Ovary (tissue), 9 donors: ENCODE results near the gene CHD9NB. TPM values are rescaled to one million over a fixed set of nuclear protein-coding genes. Genes with fewer than 3 reads are reported as not detected.

Source experiments
- DNase-seq, 5 donors: peaks; one replicate each; pipeline ENCODE4 v3.0.0-alpha.2; 2019 to 2020
- H3K27ac ChIP-seq, 2 donors: fragments of 200-600 bp; one replicate each; pipeline versions ENCODE4 v1.5.1 to v1.8.0; 2019 to 2022
- H3K27me3 ChIP-seq: fragments of 200-600 bp; one replicate; pipeline ENCODE4 v1.8.0; 2022
- H3K36me3 ChIP-seq: fragments of 200-600 bp; sonication (generic); one replicate; pipeline ENCODE4 v1.5.1; 2019
- H3K4me1 ChIP-seq: one replicate; pipeline ENCODE4 v1.8.1; 2013; ENCODE audit warnings: mild to moderate bottlenecking, moderate library complexity; ENCODE audit not compliant: insufficient read depth
- H3K4me3 ChIP-seq: fragments of 200-600 bp; sonication (generic); one replicate; pipeline ENCODE4 v1.5.1; 2017
- H3K9me3 ChIP-seq, 2 donors: fragments of 200-600 bp in 1 of 2; sonication (generic) in 1 of 2; one replicate each; pipeline versions ENCODE4 v1.5.1 to v1.8.1; 2013 to 2019; ENCODE audit warnings: mild to moderate bottlenecking in 1 of 2, moderate library complexity in 1 of 2
- CTCF ChIP-seq, 3 donors: fragments of 450-650 bp in 2 of 3; fragments of 200-600 bp in 1 of 3; IDR thresholded peaks; one replicate each; pipeline versions ENCODE4 v1.5.1 to v1.8.0; 2016 to 2022; ENCODE audit warnings: antibody characterized with exemption in 3 of 3, mild to moderate bottlenecking in 1 of 3
- EP300 ChIP-seq: sonication (generic); formaldehyde crosslinking; IDR thresholded peaks from one replicate; pipeline ENCODE4 v1.6.1; 2017; ENCODE audit warnings: antibody characterized with exemption
- POLR2A ChIP-seq: fragments of 450-650 bp; IDR thresholded peaks from one replicate; pipeline ENCODE4 v1.6.1; 2017; ENCODE audit warnings: antibody characterized with exemption, mild to moderate bottlenecking, moderate library complexity
- WGBS, 3 donors: extraction: QIAGEN DNeasy Blood & Tissue Kit in 1 of 3; methylation state at CpG; one replicate each; pipeline versions ENCODE4 v1.1.5 to v1.1.7; 2013 to 2017; 5-methylcytosine and 5-hydroxymethylcytosine counted together
- intact Hi-C, 4 donors: fragments of 100-400 bp; cut with DNase I; formaldehyde crosslinking; loops; one replicate each; pipeline versions ENCODE4 v1.11.0 to v1.15.1; 2022 to 2023
- polyA plus RNA-seq, 2 donors: library from polyadenylated mRNA; stranded (reverse); fragments of 200-250 nt in 1 of 2; fragments of 350-450 nt in 1 of 2; fragmentation: Illumina TruSeq in 1 of 2; extraction: RNeasy Lipid Tissue Mini Kit (QIAGEN cat#74804) in 1 of 2; gene quantifications; one replicate each; pipeline ENCODE4 v1.2.3, GENCODE V29; 2013 to 2014
- total RNA-seq, 7 donors: library from RNA; depleted of rRNA in 2 of 7; stranded (reverse); fragments of >200 nt in 2 of 7; fragmentation: NEBNext Ultra II Directional in 3 of 7; extraction: Animal tissue kit (Norgen Biotek cat#: 25700) in 3 of 7; gene quantifications; one replicate each; pipeline versions ENCODE4 v1.1.0 to v1.2.4, GENCODE V29; 2016 to 2023
- donor health status: DM: no; HTN: no; CAD: no; lungs with moderate emphysema.
- donor health status: DM: no; HTN: no; CAD: no.
- donor health status: Bipolar disorder and iron deficiency.
- donor health status: DM: yes; HTN: yes; CAD: no.
- donor health status: DM: no; HTN: no; CAD: no.
- donor health status: DM: yes; HTN: yes; CAD: no.

Gene CHD9NB
- total and polyA plus RNA-seq, 9 donors, result 0.15 to 91.1 (median 1.6) TPM; not detected in 1

GRCh38 chr16:53058441-53058840, 5.7 kb upstream of the CHD9NB start:
- Histone ChIP-seq H3K36me3 (no peaks in the 10 kb centered on the region), H3K27ac (no peak overlapping the region), H3K27me3 (no peaks in the 10 kb centered on the region), H3K4me3 (no peak overlapping the region), H3K4me1 (peaks cover 4% of the 10 kb centered on the region), H3K9me3 (no peaks in the 10 kb centered on the region)
- no peak for TF ChIP-seq POLR2A
- no peak for TF ChIP-seq CTCF (IDR thresholded peaks at IDR 0.05)
- no peak for TF ChIP-seq EP300
- intact Hi-C loops, result loop anchor here in 2 of 4 donors (10.0 kb wide), 3 partner anchors 146 to 376 kb away; partner anchors contain the start of gene RBL2 (in 1 of the 2)
- 92 to 95% (median 93%) methylated on average over 5 of the region's 5 CpGs for WGBS, 3 donors
- DNase-seq, result no peak

- no peaks in the 10 kb centered on the region for H3K36me3 ChIP-seq
- no peak for TF ChIP-seq EP300
- intact Hi-C loops, result loop anchor here in 2 of 4 donors (10.0 kb wide), 3 partner anchors 147 to 377 kb away; partner anchors contain the start of gene RBL2 (in 1 of the 2)
- no peak overlapping the region for H3K4me3 ChIP-seq
- WGBS, 3 donors, result 90 to 94% (median 90%) methylated on average over 8 of the region's 8 CpGs
- no peaks in the 10 kb centered on the region for H3K27me3 ChIP-seq
- no peaks in the 10 kb centered on the region for H3K9me3 ChIP-seq
- no peak overlapping the region for H3K27ac ChIP-seq
- H3K4me1 ChIP-seq, result peaks cover 4% of the 10 kb centered on the region
- DNase-seq, result no peak
These were observed 5.0 kb upstream of the CHD9NB start for GRCh38 chr16:53057658-53058057.

- no peak for TF ChIP-seq POLR2A
- no peak for TF ChIP-seq CTCF (IDR thresholded peaks at IDR 0.05)
- no peak for TF ChIP-seq EP300
- H3K9me3 ChIP-seq, result no peaks in the 10 kb centered on the region
- H3K4me3 ChIP-seq, result no peak overlapping the region
- no peaks in the 10 kb centered on the region for H3K27me3 ChIP-seq
- peak overlapping the region in 1 of 2 donors; percentile 63 for H3K27ac ChIP-seq
- WGBS, 3 donors, result 74 to 79% (median 78%) methylated on average over 8 of the region's 8 CpGs
- intact Hi-C loops, result loop anchor here in 2 of 4 donors (10.0 kb wide), 3 partner anchors 148 to 378 kb away; partner anchors contain the start of gene RBL2 (in 1 of the 2)
- no peaks in the 10 kb centered on the region for H3K36me3 ChIP-seq
- peaks cover 4% of the 10 kb centered on the region for H3K4me1 ChIP-seq
- DNase-seq, result no peak
These were observed 3.7 kb upstream of the CHD9NB start for GRCh38 chr16:53056392-53056881.

GRCh38 chr16:53055541-53056391, 3.1 kb upstream of the CHD9NB start:
- no peak for TF ChIP-seq POLR2A
- no peak for TF ChIP-seq EP300
- no peak for TF ChIP-seq CTCF (IDR thresholded peaks at IDR 0.05)
- H3K4me1 ChIP-seq, result peaks cover 4% of the 10 kb centered on the region
- H3K36me3 ChIP-seq, result no peaks in the 10 kb centered on the region
- H3K27ac ChIP-seq, result peak overlapping the region; percentile 56 to 63
- H3K27me3 ChIP-seq, result no peaks in the 10 kb centered on the region
- peak overlapping the region; percentile 45 for H3K4me3 ChIP-seq
- intact Hi-C loops, result loop anchor here in 3 of 4 donors (2.0 to 10.0 kb wide), 6 partner anchors 73 to 379 kb away; partner anchors contain the start of gene RBL2 (in 1 of the 3)
- H3K9me3 ChIP-seq, result no peaks in the 10 kb centered on the region
- 23 to 31% (median 25%) methylated on average over 10 of the region's 10 CpGs for WGBS, 3 donors
- DNase-seq, result peak; percentile 30 to 52 (median 43)
